Stimulated activated CD4-positive, alpha-beta T cell treated with anti-CD3 and anti-CD28 coated beads, TNF-alpha, amount 100 ng/mL, for 24 hours (primary cell): ENCODE data around the gene ZNF217.
"Not testable (repeated sequence)": the region's sequence is repeated elsewhere in the genome, so short reads cannot be mapped to it uniquely, and the experiment has no call there.

Experiments used
- DNase-seq, 3 experiments: peaks; one replicate each; pipeline ENCODE4 v3.0.0-alpha.2; 2020; ENCODE audit warnings: low read depth in 3 of 3

The ZNF217 gene

GRCh38 chr20:53622247-53623133 is 28.9 kb upstream of the ZNF217 start:
- no peak for DNase-seq

GRCh38 chr20:53621482-53622246 is 28.0 kb upstream of the ZNF217 start:
- no peak for DNase-seq

- not testable (repeated sequence) for DNase-seq
Measured at GRCh38 chr20:53618490-53619000, 24.9 kb upstream of the ZNF217 start.

GRCh38 chr20:53617791-53618489 is 24.3 kb upstream of the ZNF217 start:
- DNase-seq: no peak

GRCh38 chr20:53616489-53616888 is 22.9 kb upstream of the ZNF217 start:
- not testable (repeated sequence) for DNase-seq

- DNase-seq: no peak
Measured at GRCh38 chr20:53613748-53614147, 20.1 kb upstream of the ZNF217 start.

GRCh38 chr20:53612289-53612688 is 18.6 kb upstream of the ZNF217 start:
- DNase-seq: not testable (repeated sequence)

- no peak for DNase-seq
Measured at GRCh38 chr20:53611449-53611894, 17.8 kb upstream of the ZNF217 start.

GRCh38 chr20:53609491-53610445 is 16.1 kb upstream of the ZNF217 start:
- DNase-seq: peak; percentile 43 to 74 (median 44)

- peak in 1 of 3 experiments; percentile 28 for DNase-seq
Measured at GRCh38 chr20:53608456-53609452, 15.1 kb upstream of the ZNF217 start.

GRCh38 chr20:53608071-53608455 is 14.4 kb upstream of the ZNF217 start:
- no peak for DNase-seq

- no peak for DNase-seq
Measured at GRCh38 chr20:53606364-53606985, 12.8 kb upstream of the ZNF217 start.

- DNase-seq: not testable (repeated sequence)
Measured at GRCh38 chr20:53605401-53605800, 11.8 kb upstream of the ZNF217 start.

GRCh38 chr20:53604846-53605245 is 11.2 kb upstream of the ZNF217 start:
- not testable (repeated sequence) for DNase-seq

- DNase-seq: no peak
Measured at GRCh38 chr20:53602661-53603060, 9.0 kb upstream of the ZNF217 start.

- no peak for DNase-seq
Measured at GRCh38 chr20:53599910-53600632, 6.4 kb upstream of the ZNF217 start.

GRCh38 chr20:53599378-53599777 is 5.7 kb upstream of the ZNF217 start:
- no peak for DNase-seq

GRCh38 chr20:53599044-53599362 is 5.4 kb upstream of the ZNF217 start:
- DNase-seq: no peak
